C4-2B (cell line): ENCODE results near the gene RTN4R.

Source experiments
- CTCF ChIP-seq: fragments of 450-650 bp; conservative IDR thresholded peaks from 2 replicates; pipeline ENCODE4 v1.5.1; 2017; ENCODE audit warnings: mild to moderate bottlenecking
- ZFX ChIP-seq: fragments of 450-650 bp; IDR thresholded peaks from 2 replicates; pipeline ENCODE4 v1.6.1; 2017

- TF ChIP-seq CTCF (no peak), ZFX (no peak)
Measured at GRCh38 chr22:20267441-20268278, 458 bp downstream of the RTN4R start.
